ENCODE results near the gene NOP9. TPM values are rescaled to one million over a fixed set of nuclear protein-coding genes. Genes with fewer than 3 reads are reported as not detected.
A peak's percentile ranks its signal among the peaks of the same experiment; 100 is the strongest.

Gene NOP9
- total RNA-seq, 2 experiments from 2014 or later = 33.5 to 33.6 TPM

DNA sequence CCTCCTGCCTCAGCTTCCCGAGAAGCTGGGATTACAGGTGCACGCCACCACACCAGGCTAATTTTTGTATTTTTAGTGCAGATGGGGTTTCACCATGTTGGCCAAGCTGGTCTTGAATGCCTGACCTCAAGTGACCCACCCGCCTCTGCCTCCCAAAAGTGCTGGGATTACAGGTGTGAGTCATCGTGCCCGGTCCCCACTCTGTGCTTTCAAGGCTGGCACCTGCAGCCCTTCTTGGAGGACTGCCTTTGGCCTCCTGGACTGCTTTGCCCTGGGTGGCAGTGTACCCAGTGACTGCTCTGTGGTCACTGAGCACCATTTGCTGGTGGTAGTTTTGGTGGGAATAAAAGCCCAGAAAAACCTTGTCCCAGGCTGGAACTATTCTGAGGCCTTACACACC lies 12.7 kb upstream of the NOP9 start:
- no peaks in the 10 kb centered on the region for H3K9me3 Mint-ChIP-seq
- intact Hi-C loops (cut with micrococcal nuclease) = no loop called here
- peaks cover 16% of the 10 kb centered on the region for H3K36me3 Mint-ChIP-seq (ENCODE audit: low read depth)
- POLR2A ChIA-PET = interaction anchor here (1.1 kb wide), 1 partner anchor 13 kb away, joined by 4 read pairs; the partner anchor contains the start of genes DHRS1 and NOP9
- TF ChIP-seq CTCF (IDR thresholded peaks at IDR 0.05) = no peak
- CTCF ChIA-PET = interaction anchor here (1.0 to 28.2 kb wide), 4 partner anchors 10 to 41 kb away, joined by 3 to 873 read pairs (median 6); partner anchors contain the start of genes GMPR2, NEDD8, RABGGTA and TINF2
- H3K27me3 Mint-ChIP-seq = no peaks in the 10 kb centered on the region
- ATAC-seq (no peak), DNase-seq (no peak)
- H3K27ac Mint-ChIP-seq = no peak overlapping the region
- no peak overlapping the region for H3K4me3 Mint-ChIP-seq
- peaks cover 21% of the 10 kb centered on the region for H3K4me1 Mint-ChIP-seq (ENCODE audit: low read depth)

GRCh38 chr14:24289649-24290280 lies 9.9 kb upstream of the NOP9 start:
- DNase-seq (peak; percentile 91), ATAC-seq (peak; percentile 96)
- intact Hi-C loops (cut with micrococcal nuclease) = no loop called here
- Mint-ChIP-seq H3K27me3 (no peaks in the 10 kb centered on the region), H3K36me3 (ENCODE audit: low read depth) (peaks cover 16% of the 10 kb centered on the region), H3K27ac (peak overlapping the region; percentile 40), H3K4me3 (no peak overlapping the region), H3K4me1 (ENCODE audit: low read depth) (peaks cover 21% of the 10 kb centered on the region), H3K9me3 (no peaks in the 10 kb centered on the region)
- ChIA-PET CTCF (interaction anchor here (1.0 to 28.2 kb wide), 10 partner anchors 10 to 142 kb away, joined by 3 to 873 read pairs (median 10); partner anchors contain the start of genes CIDEB, DHRS1, GMPR2 and IRF9), POLR2A (interaction anchor here (0.6 to 2.7 kb wide), 17 partner anchors 9 to 105 kb away, joined by 3 to 17 read pairs (median 3); partner anchors contain the start of genes DHRS1, LTB4R, NOP9 and RABGGTA)
- TF ChIP-seq CTCF (IDR thresholded peaks at IDR 0.05) = no peak

DNA sequence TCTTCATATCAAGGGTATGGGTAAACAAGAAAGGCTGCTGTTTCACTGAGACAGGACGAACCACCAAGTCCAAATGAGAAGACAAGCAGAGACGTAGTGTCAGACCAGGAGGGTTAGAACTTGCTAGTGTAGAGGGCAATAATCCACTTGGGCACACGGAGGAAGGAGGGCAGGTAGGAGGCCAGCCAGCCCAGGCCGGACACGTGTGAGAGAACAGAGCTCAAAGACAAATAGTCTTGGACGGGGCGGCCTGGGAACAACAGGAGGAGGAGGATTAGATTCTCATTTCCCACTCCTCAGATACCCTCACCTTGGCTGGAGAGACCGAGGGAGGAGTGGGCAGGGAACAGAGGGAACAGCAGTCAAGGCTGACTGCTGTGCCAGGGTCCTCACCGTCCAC lies 8.9 kb upstream of the NOP9 start:
- no peak for TF ChIP-seq CTCF (IDR thresholded peaks at IDR 0.05)
- Mint-ChIP-seq H3K4me3 (no peak overlapping the region), H3K27me3 (no peaks in the 10 kb centered on the region), H3K4me1 (ENCODE audit: low read depth) (peaks cover 18% of the 10 kb centered on the region), H3K9me3 (no peaks in the 10 kb centered on the region), H3K36me3 (ENCODE audit: low read depth) (peaks cover 19% of the 10 kb centered on the region), H3K27ac (no peak overlapping the region)
- ATAC-seq (no peak), DNase-seq (no peak)
- intact Hi-C loops (cut with micrococcal nuclease) = no loop called here
- ChIA-PET POLR2A (interaction anchor here (0.6 to 2.7 kb wide), 12 partner anchors 9 to 53 kb away, joined by 3 to 17 read pairs (median 3); partner anchors contain the start of genes DHRS1, LTB4R, NOP9 and RABGGTA), CTCF (interaction anchor here (1.6 to 28.2 kb wide), 8 partner anchors 10 to 658 kb away, joined by 5 to 873 read pairs (median 18); partner anchors contain the start of genes CIDEB, DHRS1, GMPR2 and MDP1)

DNA sequence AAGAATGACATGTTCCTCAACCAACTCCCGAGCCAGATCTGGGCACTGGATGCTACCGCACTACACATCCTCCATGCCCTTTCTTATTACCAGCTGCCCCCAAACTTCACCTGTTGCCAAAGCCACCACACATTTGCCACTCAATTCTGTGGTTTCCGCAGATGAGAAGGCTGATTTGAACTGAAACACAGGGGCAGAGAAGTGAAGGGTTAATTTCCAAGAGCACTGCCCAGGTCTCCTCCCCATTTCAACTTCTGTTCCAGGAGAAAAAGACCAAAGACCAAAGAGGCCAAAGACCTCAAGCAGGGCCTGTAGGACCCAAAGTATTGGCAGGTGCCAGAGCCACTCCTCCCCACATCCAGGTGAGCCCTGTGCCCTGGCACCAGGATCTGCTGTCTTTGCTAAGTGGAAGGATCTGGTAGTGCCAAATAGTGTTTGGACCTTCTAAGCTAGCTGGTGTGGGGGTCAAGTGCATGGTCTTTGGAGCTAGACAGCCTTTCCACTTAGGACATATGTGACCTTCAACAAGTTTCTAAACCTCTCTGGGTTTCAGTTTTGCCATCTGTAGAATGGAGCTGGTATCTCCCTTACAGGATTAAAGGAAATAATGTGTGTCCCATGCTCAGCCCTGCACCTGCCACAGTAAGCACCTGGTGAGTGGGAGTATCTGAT lies 8.1 kb upstream of the NOP9 start:
- ATAC-seq (no peak), DNase-seq (no peak)
- intact Hi-C loops (cut with micrococcal nuclease) = no loop called here
- CTCF ChIA-PET = interaction anchor here (1.1 to 28.2 kb wide), 8 partner anchors 9 to 659 kb away, joined by 3 to 873 read pairs (median 22); partner anchors contain the start of genes CIDEB, DHRS1, GMPR2 and LTB4R2
- POLR2A ChIA-PET = interaction anchor here (0.9 to 2.7 kb wide), 6 partner anchors 14 to 49 kb away, joined by 3 to 17 read pairs (median 4); partner anchors contain the start of genes CIDEB, LTB4R and TINF2
- Mint-ChIP-seq H3K27me3 (no peaks in the 10 kb centered on the region), H3K9me3 (no peaks in the 10 kb centered on the region), H3K27ac (no peak overlapping the region), H3K4me3 (no peak overlapping the region), H3K36me3 (ENCODE audit: low read depth) (peaks cover 27% of the 10 kb centered on the region), H3K4me1 (ENCODE audit: low read depth) (peaks cover 26% of the 10 kb centered on the region)
- TF ChIP-seq CTCF (IDR thresholded peaks at IDR 0.05) = no peak
